ENCODE measurements around the gene BEND5. TPM values are rescaled to one million over a fixed set of nuclear protein-coding genes. Genes with fewer than 3 reads are reported as not detected.

Gene BEND5
- total RNA-seq, 1 donor from 2014 or later = 8.6 TPM

DNA sequence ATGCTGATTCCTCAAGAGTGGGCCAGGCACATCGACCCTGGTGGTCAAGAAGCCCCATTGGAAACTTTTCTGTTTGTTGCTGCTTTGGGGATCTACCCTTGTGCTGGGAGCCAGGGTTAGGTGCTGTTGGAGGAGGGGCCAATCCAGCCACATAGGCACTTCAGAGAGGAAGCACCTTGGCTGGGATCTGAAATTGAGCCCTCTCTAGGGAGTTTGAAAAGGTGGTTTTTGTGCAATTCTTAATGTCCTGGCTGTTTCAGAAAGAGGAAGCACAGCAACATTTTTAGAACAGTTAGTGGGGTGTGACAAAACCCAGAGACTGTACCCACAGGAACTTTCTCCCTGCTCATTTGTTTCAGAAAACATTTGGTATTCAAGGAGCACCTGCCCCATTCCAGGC is 17.2 kb upstream of the BEND5 start:
- Histone ChIP-seq H3K36me3 (no peaks in the 10 kb centered on the region), H3K27ac (no peak overlapping the region), H3K9me3 (no peaks in the 10 kb centered on the region), H3K27me3 (no peaks in the 10 kb centered on the region), H3K4me1 (peaks cover 11% of the 10 kb centered on the region), H3K4me3 (no peak overlapping the region)
- DNase-seq (ENCODE audit: extremely low spot score in 2 of 2) = no peak
- TF ChIP-seq CTCF (IDR thresholded peaks at IDR 0.05) (no peak), POLR2A (IDR thresholded peaks at IDR 0.05) (no peak), POLR2AphosphoS5 (IDR thresholded peaks at IDR 0.05; ENCODE audit: insufficient read depth in 1 of 2, low read depth in 1 of 2) (no peak)
- intact Hi-C loops (cut with DNase I) = no loop called here

- Histone ChIP-seq H3K9me3 (no peaks in the 10 kb centered on the region), H3K4me3 (no peak overlapping the region), H3K36me3 (no peaks in the 10 kb centered on the region), H3K4me1 (peaks cover 11% of the 10 kb centered on the region), H3K27ac (no peak overlapping the region), H3K27me3 (no peaks in the 10 kb centered on the region)
- no peak for TF ChIP-seq POLR2AphosphoS5 (IDR thresholded peaks at IDR 0.05; ENCODE audit: insufficient read depth in 1 of 2, low read depth in 1 of 2)
- TF ChIP-seq CTCF (IDR thresholded peaks at IDR 0.05) = no peak
- TF ChIP-seq POLR2A (IDR thresholded peaks at IDR 0.05) = no peak
- DNase-seq (ENCODE audit: extremely low spot score in 2 of 2) = no peak
- intact Hi-C loops (cut with DNase I) = no loop called here
These were observed 16.3 kb upstream of the BEND5 start for GRCh38 chr1:48792961-48793360.

DNA sequence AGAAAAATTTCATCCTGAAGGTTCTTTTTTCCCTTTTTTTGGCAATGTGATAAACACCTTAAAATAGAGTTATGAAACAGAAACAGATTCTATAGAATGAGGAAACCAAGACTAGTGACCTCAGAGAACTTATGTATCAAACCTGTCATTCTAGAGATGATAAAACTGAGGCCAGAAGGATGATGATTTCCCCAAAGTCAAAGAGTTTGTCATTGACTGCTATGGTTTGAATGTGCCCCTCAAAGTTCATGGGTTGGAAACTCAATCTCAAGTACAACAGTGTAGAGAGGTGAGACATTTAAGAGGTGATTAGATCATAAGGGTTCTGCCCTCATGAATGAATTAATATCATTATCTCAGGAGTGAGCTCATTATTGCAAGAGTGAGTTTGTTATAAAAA is 13.7 kb upstream of the BEND5 start:
- no peak overlapping the region for H3K4me3 ChIP-seq
- no peaks in the 10 kb centered on the region for H3K36me3 ChIP-seq
- H3K9me3 ChIP-seq = no peaks in the 10 kb centered on the region
- peaks cover 11% of the 10 kb centered on the region for H3K4me1 ChIP-seq
- TF ChIP-seq CTCF (IDR thresholded peaks at IDR 0.05) = no peak
- H3K27me3 ChIP-seq = no peaks in the 10 kb centered on the region
- intact Hi-C loops (cut with DNase I) = no loop called here
- no peak for DNase-seq (ENCODE audit: extremely low spot score in 2 of 2)
- H3K27ac ChIP-seq = no peak overlapping the region

DNA sequence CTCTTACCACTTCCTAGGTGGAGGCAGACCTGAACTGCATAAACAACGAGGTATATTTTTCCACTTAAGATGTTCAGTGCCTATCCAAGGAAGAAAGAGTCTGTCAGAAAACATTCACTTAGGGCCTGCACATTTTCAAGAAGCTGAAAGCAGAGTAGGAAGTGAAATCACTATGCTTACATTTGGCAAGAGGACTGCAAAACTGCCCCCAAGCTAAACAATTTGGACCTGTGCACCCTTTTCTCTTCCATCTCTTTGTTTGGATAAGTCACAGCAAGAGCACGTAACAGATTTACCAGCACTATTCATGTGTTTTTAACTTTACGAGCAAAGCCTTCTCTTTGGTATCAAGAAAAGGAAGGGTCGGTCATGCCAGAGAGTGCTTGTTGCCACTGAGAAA is 13.2 kb upstream of the BEND5 start:
- Histone ChIP-seq H3K4me3 (no peak overlapping the region), H3K36me3 (no peaks in the 10 kb centered on the region), H3K27ac (no peak overlapping the region), H3K4me1 (peaks cover 11% of the 10 kb centered on the region), H3K27me3 (no peaks in the 10 kb centered on the region), H3K9me3 (no peaks in the 10 kb centered on the region)
- intact Hi-C loops (cut with DNase I) = no loop called here
- no peak for DNase-seq (ENCODE audit: extremely low spot score in 2 of 2)
- TF ChIP-seq POLR2AphosphoS5 (IDR thresholded peaks at IDR 0.05; ENCODE audit: insufficient read depth in 1 of 2, low read depth in 1 of 2) = no peak

DNA sequence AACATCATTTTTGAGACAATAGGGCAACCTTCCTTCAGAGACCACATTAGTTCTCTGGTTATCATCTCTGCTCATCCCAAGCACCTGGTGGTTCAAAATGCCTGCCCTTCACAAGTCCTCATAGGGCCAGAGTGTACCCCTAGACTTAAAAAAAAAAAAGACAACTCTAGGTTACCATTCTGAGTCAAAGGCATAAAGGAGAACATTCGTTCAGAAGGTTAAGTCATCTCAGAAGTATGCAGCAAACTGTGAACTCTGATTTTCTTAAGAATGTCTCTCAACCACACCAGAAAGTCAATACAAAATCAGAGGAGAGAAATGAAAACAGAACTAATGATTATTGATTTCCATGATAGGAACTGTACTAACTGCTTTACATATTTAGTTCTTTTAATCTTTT is 9.2 kb upstream of the BEND5 start:
- TF ChIP-seq CTCF (IDR thresholded peaks at IDR 0.05) (no peak), POLR2A (IDR thresholded peaks at IDR 0.05) (no peak), POLR2AphosphoS5 (IDR thresholded peaks at IDR 0.05; ENCODE audit: insufficient read depth in 1 of 2, low read depth in 1 of 2) (no peak)
- DNase-seq (ENCODE audit: extremely low spot score in 2 of 2) = no peak
- no peaks in the 10 kb centered on the region for H3K27me3 ChIP-seq
- H3K4me1 ChIP-seq = peaks cover 11% of the 10 kb centered on the region
- no peak overlapping the region for H3K4me3 ChIP-seq
- H3K36me3 ChIP-seq = no peaks in the 10 kb centered on the region
- no peak overlapping the region for H3K27ac ChIP-seq
- intact Hi-C loops (cut with DNase I) = no loop called here
- no peaks in the 10 kb centered on the region for H3K9me3 ChIP-seq

- intact Hi-C loops (cut with DNase I) = no loop called here
- Histone ChIP-seq H3K4me1 (no peaks in the 10 kb centered on the region), H3K36me3 (no peaks in the 10 kb centered on the region), H3K27me3 (no peaks in the 10 kb centered on the region), H3K27ac (no peak overlapping the region), H3K9me3 (no peaks in the 10 kb centered on the region), H3K4me3 (no peak overlapping the region)
- no peak for DNase-seq (ENCODE audit: extremely low spot score in 2 of 2)
- TF ChIP-seq POLR2A (IDR thresholded peaks at IDR 0.05) = no peak
These were observed 7.6 kb upstream of the BEND5 start for GRCh38 chr1:48784301-48784700.
